Measurements from ENCODE around the gene FBN2.

FBN2 gene

GRCh38 chr5:128241051-128241695 lies 296.9 kb downstream of the FBN2 start:
- DNase-seq = no peak

GRCh38 chr5:128237546-128237945 lies 300.5 kb downstream of the FBN2 start:
- no peak for DNase-seq

- no peak for DNase-seq
These were observed 301.0 kb downstream of the FBN2 start for GRCh38 chr5:128237000-128237399.

GRCh38 chr5:128236334-128236733 lies 301.7 kb downstream of the FBN2 start:
- DNase-seq = no peak

- no peak for DNase-seq
These were observed 303.0 kb downstream of the FBN2 start for GRCh38 chr5:128234928-128235641.

GRCh38 chr5:128228521-128228920 lies 309.5 kb downstream of the FBN2 start:
- no peak for DNase-seq

GRCh38 chr5:128228008-128228407 lies 310.0 kb downstream of the FBN2 start:
- DNase-seq = peak; percentile 41

- DNase-seq = no peak
These were observed 312.6 kb downstream of the FBN2 start for GRCh38 chr5:128225245-128226030.

- DNase-seq = no peak
These were observed 313.7 kb downstream of the FBN2 start for GRCh38 chr5:128224336-128224735.

GRCh38 chr5:128220841-128221240 lies 317.2 kb downstream of the FBN2 start:
- DNase-seq = no peak

GRCh38 chr5:128216860-128217531 lies 321.0 kb downstream of the FBN2 start:
- peak; percentile 71 for DNase-seq

GRCh38 chr5:128216285-128216684 lies 321.8 kb downstream of the FBN2 start:
- no peak for DNase-seq

- no peak for DNase-seq
These were observed 324.2 kb downstream of the FBN2 start for GRCh38 chr5:128213833-128214232.

GRCh38 chr5:128213340-128213739 lies 324.7 kb downstream of the FBN2 start:
- peak; percentile 43 for DNase-seq

- DNase-seq = no peak
These were observed 325.7 kb downstream of the FBN2 start for GRCh38 chr5:128212191-128212806.

GRCh38 chr5:128208436-128208835 lies 329.6 kb downstream of the FBN2 start:
- DNase-seq = no peak

Measured in amniotic stem cell (primary cell).